HG03378 (cell line): Measurements from ENCODE around the gene ANKS6.

Experiments
- ATAC-seq: cut with Tn5 transposase; IDR thresholded peaks from one replicate; pipeline ENCODE4 v1.9.1; 2021; ENCODE audit warnings: mild to moderate bottlenecking, moderate library complexity; ENCODE audit not compliant: unreplicated experiment

Gene ANKS6

GRCh38 chr9:98774746-98775145, 21.6 kb downstream of the ANKS6 start:
- no peak for ATAC-seq

DNA sequence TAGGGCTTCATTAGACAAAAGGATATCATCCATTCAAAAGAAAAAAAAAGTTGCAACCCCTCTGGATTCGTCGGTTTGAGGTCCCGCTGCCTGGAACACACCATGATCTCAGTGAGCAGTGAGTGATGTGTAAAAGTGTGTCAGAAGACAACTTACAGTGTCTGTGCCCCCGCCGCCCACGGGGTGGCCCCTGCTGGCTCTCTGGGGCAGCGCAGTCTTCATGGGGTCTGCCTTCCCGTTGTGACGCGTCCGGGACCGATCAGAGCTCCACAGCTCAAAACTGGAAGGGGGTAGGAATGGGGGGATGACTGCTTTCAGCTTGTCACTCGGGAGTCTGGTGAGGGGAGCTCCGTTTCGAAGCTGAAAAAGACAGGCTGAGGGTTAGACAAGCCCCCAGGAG, 22.6 kb downstream of the ANKS6 start:
- no peak for ATAC-seq

DNA sequence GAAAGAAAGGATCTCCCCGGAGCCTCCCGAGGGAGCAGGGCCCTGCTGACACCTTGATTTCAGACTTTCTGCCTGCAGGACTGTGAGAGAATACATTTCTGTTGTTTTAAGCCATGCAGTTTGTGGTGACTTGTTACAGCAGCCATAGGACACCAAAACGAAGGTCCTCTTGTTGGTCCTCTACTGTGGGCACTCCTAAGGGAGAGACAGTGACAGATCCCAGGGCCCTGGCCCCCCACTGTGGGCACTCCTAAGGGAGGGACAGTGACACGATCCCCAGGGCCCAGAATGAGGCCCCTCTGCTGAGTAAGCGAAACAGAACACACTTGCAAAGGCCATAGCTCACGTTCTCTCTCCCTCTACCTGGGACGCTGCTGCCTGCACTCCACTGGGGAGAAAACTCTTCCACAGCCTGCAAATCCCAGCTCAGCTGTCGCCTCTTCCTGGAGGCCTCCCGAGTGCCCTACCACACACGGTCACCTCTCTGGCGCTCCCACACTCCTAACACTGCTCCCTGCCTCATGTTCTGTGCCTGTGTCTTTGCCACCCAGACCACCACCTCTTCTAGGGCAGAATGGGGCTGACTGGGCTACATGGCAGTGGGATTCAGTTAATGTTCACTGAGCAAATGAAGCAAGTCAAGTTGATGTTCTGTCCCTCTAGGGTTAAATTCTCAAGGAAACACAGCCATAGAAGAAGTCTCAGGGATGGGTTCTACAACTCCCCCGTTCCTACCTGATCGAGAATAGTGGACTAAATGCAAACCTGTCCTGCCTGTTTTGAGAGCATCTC, 23.8 kb downstream of the ANKS6 start:
- no peak for ATAC-seq

DNA sequence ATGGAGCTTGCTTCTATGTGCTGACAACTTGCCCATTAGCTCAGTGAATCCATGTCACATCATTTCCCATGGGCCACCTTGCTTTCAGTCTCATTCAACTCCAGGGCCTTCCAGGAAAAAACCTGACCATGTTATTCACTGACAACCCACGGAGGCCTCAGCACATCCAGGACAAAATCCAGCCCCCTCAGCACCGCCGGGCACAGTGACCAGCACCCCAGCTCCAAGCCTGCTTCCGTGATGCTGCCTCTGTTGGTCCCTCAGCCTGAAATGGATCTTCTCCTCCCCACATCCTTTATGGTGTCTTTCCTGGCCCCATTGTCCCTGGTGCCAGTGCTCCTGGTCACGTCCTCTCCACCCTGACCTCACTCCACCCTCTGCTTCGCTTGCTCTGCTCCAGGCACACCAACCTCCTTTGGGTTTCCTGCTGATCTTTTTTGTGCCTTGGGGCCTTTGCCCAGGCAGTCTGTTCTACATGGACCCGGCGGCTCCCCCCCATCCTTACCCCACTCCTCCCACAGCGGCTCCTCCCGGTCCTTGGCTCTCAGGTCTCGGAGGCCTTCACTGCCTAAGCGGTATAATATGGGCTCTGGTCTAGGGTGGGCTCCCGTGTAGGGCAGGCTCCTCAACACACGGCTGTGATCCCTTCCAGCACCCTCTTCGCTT, 25.0 kb downstream of the ANKS6 start:
- ATAC-seq: no peak

- ATAC-seq: no peak
Observed at GRCh38 chr9:98770717-98771116, 25.6 kb downstream of the ANKS6 start.

GRCh38 chr9:98768344-98768743, 28.0 kb downstream of the ANKS6 start:
- no peak for ATAC-seq

- no peak for ATAC-seq
Observed at GRCh38 chr9:98767915-98768314, 28.4 kb downstream of the ANKS6 start.

DNA sequence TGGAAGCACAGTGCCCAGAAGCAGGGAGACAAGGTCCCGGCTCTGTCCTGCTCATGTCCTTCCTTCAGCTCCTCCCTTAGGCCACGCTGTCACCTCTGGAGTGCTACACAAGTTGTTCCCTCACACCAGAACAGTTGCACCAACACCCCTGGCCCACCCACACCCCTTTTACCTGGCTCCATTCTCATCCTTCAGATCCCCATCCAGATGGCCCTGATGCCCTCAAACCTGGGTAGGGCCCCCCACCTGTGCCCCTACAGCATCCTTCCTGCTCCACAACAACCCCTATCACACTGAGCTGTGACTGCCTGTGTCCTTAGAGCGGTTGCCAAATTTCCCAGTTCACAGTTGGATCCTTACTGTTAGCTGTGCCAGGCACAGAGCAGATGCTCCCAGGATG, 29.2 kb downstream of the ANKS6 start:
- no peak for ATAC-seq

GRCh38 chr9:98766586-98766985, 29.8 kb downstream of the ANKS6 start:
- no peak for ATAC-seq

GRCh38 chr9:98765256-98765655, 31.1 kb downstream of the ANKS6 start:
- ATAC-seq: no peak

- ATAC-seq: no peak
Observed at GRCh38 chr9:98763986-98764745, 32.2 kb downstream of the ANKS6 start.

DNA sequence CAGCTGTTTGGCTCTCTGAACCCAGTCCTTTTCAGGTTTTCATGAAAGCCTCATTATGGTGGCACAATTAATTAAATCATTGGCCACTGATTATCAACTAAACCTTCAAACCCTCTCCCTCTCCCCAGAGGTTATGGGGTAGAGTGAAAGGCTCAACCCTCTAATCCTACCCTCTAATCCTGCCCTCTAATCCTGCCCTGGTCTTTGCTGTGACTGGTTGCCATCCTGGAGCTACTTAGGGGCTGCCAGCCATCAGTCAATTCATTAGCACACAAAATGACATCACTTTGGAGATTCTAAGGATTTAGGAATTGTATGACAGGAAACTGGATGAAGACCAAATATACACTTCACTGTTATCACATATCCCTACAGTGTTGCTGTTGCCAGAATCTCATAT, 36.1 kb downstream of the ANKS6 start:
- ATAC-seq: no peak

- ATAC-seq: no peak
Observed at GRCh38 chr9:98755006-98755618, 41.2 kb downstream of the ANKS6 start.

- no peak for ATAC-seq
Observed at GRCh38 chr9:98751210-98751609, 45.1 kb downstream of the ANKS6 start.

DNA sequence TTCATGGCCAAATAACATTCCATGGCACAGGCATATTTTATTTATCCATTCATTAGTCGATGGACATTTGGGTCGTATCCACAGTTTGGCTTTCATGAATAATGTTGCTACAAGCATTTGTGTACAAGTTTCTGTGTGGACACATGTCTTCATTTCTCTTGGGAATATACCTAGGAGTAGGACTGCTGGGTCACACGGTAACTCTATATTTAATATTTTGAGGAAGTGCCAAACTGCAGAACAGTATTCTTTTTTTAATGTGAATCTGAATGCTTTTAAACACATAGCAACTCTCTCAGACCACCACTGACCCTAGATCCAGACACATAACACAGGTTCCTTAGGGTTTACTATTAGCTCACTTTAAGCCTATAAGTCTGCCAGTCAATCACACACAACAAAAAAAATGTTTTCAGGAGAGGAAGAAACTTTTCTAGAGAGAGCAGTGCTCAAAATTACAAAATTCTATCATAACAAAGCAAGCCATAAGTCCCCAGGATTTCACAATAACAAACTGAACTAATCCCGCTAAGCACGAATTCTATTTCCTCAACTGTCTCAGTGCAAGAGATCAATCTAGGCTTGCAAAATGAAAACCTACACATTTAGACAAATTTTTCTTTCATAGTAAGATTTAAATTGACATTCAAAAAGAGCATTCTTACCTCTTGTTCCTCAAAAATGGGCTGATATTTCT, 45.8 kb downstream of the ANKS6 start:
- no peak for ATAC-seq

DNA sequence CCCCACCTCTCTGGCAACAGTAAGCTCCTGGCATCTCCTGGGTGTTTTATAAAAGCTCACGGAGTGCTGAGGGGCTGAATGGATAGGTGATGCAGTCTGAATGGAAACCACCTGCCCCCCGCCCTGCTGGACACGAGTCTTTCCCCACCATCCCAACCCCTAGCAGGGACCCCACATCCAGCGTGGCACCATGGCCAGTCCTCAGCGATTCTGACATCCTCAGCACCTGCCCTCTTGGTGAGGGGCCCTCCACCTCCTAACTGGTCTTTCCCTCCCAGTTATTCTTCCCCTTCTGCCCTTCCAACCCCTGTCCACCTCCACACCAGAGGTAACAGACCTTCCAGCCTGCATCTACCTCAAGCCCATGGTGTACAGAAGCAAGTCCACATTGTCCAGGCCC, 48.9 kb downstream of the ANKS6 start:
- ATAC-seq: no peak

GRCh38 chr9:98745470-98745869, 50.9 kb downstream of the ANKS6 start:
- no peak for ATAC-seq

- no peak for ATAC-seq
Observed at GRCh38 chr9:98743818-98744611, 52.3 kb downstream of the ANKS6 start.

- no peak for ATAC-seq
Observed at GRCh38 chr9:98743329-98743728, 53.0 kb downstream of the ANKS6 start.
